Germinal center (tissue), 1 donor: ENCODE data around the gene ARF1.
"Not testable (repeated sequence)": the region's sequence is repeated elsewhere in the genome, so short reads cannot be mapped to it uniquely, and the experiment has no call there.

ENCODE experiments used
- DNase-seq: peaks from one replicate; pipeline ENCODE4 v3.0.0; 2012; ENCODE audit warnings: mixed read lengths, low spot score

The ARF1 gene

DNA sequence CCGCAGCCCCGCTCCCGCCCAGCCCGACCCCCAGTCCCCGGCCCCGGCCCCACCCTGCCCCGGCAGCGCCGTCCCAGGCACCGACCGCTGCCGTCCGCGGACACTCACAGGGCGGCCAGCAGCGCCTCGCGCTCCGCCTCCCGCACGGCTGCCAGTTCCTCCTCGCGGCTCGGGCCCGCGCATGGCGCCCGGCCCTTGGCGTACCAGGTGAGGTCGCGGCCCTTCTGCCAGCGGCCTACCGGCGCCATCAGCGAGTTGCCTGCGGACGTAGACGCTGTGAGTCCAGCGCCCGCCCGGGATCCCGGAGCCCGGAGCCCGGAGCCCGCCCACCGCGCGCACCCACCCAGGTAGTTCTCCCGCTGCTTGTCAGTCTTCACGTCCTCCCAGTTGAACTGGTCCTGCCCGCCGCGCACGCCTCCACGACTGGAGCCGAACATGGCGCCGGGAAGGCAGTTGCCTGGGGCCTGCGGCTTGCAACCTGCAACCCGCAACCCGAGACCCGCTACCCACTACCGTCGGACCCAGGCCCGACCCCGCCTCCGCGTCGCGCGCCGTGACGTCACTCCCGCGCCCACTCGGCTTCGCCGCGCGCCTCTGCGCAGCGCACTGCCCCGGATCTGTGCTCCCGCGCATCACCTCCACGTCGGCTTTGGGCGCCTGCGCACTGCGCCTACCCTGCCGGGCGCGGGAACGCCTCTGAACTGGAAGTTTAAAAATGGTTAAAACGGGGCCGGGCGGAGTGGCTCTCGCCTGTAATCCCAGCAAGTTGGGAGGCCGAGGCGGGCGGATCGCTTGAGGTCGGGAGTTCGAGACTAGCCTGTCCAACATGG is 20.5 kb downstream of the ARF1 start, which contains the start of gene C1orf35:
Gene C1orf35 (minus strand): TSS at position 535 of the 830 bp plus-strand sequence. CDS start 98 bp downstream, at position 437.
- peak; percentile 95 for DNase-seq

DNA sequence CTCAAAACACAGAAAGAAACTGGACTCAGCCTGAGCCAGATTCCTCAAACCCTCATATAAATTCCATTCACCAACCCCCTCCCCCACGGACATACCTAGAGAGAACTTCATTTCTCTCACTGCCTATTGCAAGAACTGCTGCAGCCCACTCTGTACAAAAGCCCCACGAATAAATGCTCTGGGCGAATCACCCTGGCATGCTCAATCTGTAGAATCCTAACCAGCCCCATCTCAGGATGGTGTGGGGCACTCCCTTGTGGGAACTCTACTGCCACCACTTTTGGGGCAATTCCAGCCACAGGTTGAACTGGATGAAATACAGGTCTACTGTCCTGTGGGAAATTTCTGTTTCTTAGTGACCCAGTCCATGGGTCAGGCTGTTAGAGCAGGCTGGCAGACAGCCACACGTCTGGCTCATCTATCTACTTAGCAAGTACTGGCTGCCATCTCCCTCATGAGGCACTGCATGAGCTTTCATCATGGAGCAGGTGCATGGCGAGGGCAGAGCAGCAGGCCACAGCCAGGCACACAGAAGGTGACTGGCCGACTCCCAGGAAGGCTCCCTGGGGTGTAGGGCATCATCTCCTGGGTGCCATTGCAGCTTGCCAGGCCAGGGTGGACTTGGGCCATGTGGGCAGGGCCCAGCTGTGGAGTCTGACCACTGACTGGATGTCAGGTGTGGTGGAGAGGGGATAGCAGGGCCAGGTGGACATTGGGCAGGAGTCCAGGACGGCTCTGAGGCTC is 22.2 kb downstream of the ARF1 start:
- no peak for DNase-seq

DNA sequence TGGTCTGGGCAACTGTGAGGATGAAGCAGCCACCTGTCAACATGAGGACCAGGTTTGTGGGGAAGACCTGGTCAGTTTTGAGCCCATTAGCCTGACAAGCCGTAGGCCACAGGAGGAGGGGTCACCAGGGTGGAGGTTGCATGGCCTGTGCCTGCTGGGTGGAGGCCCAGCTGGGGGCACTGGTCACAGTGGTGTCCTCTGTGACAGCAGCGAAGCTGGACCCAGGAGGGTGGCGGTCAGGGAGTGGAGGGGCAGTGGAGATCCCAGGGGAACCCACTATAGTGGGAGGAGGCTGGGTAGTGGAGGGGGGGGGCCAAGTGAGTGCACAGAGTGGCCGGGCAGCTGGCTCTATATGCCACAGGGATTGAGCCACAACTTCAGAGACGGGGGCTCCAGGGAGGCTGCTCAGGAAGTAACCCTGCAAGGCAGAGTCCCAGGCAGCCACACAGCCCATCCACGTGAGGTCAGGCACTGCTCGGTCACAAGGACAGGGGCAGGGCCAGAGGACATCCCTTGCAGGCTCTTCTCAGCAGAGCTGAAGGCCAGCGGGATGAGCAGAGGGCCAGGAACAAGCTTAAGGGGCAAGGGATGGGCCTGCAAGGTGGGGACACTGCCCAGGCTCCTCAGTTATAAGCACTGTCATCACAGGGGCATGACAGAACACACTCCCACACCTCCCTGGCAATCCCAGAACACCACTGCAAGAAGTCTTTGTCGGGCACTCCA is 22.9 kb downstream of the ARF1 start:
- no peak for DNase-seq

DNA sequence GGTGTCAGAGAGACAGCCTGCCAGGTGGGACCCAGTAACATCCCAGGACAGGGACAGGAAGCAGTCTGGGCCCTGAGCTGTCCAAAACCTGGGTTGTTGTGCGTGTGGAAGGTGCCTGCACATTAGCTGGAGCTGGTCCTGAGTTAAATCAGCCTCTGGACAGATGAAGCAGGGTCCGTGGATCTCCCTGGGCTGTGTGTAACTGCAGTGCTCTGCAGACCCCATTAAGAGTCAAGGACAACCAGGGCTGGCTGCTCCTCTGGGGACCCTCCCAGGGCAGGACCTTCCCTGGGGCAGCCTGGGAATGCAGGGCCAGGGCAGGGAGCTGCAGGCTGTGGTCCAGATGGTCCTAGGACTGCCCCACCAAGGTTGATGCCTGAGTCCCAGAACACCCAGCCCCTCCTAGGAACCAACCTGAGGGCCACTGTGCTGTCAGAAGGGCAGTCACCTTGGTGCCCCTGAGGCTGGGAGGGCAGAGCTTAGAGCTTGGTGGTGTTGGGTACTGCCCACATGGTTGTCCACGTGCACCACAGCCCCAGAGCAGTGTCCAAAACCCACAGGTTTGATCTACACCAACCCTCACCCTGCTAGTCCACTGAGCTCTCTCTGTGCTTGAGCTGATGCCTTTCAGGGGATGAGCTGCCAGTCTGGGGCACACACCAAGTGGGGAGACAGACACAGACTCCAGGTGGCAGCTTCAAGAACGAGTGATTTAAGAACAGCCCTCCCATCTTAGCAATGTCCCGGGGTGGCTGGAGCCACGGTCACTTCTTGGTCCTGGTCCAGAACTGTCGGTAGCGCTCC is 23.7 kb downstream of the ARF1 start:
- DNase-seq, result no peak

DNA sequence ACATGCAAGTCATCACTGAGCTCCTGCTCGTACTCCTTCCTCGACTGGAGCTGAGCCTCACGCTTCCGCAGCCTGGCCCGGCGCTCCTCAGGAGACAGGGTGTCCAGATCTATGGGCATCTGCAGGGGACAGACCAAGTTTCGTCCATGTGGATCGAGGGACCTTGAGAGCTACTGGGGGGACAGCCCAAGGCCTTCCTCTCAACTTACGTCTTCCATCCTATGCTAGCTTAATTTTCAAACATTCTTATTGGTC is 24.2 kb downstream of the ARF1 start:
- no peak for DNase-seq

DNA sequence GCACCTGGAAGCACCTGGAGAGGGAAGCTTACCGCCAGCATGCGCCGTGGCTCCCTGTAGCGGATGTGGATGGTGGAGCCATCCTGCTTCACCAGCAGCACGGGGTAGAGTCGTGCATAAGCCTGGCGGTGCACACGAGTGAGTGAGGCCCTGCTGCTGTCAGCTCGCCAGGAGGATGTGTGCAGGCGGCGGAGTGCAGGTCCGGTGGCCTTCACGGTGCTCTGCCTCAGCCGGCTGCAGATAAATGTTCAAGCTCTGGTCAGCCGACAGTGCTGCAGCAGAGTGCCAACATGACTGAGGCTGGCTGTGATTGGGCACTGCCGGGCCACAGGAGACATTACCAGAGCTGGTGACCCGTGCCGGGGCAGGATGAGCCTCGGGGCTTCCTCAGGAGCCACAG is 25.1 kb downstream of the ARF1 start:
- DNase-seq, result no peak

DNA sequence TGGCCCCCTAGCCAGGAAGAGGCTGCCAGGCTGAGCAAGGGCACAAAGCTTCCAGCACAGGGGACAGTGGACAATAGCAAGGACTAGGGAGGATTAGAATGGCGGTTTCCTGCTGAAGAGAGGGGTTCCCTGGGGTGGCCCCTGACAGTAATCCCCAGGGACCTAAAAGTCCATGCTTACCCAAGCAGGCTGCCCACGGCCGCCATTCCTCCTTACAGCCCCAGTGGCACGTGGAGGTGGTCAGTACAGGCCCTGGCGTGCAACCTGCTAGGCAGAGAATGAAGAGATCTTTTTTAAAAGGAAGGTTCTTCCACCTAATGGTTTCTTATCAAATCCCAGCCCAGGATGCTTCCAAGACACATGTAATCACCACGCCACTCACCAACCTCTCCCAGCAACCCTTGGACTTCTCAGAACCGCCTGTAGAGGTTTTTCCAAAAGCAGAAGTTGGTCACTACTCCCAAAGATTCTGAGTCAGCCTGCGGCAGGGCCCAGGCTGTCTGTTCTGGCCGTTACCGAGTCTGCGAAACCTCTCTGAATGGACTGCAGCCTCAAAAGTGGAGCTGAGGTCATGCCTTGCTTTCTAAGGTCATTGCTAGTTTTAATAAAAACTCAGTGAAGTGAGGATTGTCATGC is 25.7 kb downstream of the ARF1 start:
- no peak for DNase-seq

DNA sequence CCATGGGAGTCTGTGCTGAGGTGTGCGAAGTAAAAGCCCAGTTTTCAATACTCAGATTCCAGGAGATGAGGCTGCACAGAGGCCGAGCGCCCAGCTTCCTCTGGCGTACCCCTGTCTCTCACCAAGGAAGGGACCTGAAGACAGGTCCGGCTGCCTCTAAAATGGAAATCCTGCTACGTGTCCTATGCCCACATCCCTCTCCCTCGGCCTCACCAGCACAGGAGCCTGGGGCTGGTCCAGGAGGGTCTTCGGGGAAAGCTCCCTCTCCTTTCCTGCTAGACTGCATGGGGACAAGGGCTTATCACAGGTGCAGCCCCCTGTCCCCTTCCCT is 26.2 kb downstream of the ARF1 start:
- DNase-seq, result no peak

DNA sequence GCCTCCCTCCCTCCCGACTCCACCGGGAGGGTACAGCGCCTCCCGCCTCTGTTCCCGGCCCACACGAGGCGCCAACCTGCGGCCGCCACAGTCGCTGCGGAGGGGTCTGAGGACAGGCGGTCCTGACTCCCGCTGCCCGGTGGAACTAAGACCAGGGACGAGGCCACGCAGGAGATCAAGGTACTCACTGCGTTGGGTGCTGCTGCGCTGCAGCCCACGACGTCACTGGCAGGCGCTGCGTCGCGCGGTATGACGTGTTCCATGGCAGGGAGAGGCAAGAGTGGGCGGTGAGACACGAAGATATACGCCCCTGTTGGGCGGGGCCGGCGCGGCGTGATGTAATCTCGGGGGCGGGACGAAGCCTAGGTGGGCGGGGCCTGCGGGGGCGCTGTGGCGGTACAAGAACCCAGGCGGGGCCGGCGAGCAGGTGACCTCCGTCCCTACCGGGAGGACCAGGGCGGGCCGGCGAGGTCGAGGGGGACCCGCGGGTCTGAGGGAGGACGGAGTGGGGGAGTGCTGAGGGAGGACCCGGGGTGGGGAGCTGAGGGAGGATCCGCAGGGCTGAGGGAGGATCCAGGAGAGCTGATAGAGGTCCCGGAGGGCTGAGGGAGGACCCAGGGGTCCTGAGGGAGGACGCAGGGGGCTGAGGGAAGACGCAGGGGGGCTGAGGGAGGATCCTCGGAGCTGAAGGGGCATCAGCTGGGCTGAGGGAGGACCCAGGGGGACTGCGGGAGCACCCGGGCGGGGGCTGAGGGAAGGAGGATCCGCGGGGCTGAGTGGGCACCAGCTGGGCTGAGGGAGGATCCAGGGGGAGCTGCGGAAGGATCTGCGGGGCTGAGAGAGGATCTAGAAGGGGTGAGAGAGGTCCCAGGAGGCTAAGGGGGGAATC is 26.8 kb downstream of the ARF1 start, which contains the start of gene MRPL55:
Gene MRPL55 (minus strand): TSS at position 227 of the 889 bp plus-strand sequence. CDS start 1,039 bp downstream, outside the sequence.
- DNase-seq, result peak; percentile 94

DNA sequence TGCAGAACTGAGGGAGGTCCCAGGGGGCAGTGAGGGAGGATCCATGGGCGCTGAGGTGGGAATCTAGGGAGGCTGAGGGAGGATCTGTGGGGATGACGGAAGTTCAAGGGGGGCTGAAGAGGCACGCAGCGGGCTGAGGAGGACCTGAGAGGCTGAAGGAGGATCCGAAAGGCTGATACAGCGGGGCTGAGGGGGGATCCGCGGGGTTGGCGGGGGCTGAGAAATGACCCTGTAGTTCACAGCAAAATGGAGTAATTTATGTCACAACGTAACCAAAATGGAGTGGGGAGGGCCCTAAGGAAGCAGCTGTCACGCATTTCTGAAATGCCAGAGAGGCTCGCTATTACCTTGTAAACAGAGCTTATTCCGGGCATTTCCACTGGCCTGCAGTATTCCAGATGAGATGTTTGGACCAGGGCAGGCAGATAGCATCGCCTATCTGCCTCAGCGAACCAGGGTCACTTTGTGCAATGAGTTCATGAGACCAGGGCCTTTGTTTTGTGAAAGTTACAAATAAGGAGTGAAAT is 27.5 kb downstream of the ARF1 start:
- no peak for DNase-seq

DNA sequence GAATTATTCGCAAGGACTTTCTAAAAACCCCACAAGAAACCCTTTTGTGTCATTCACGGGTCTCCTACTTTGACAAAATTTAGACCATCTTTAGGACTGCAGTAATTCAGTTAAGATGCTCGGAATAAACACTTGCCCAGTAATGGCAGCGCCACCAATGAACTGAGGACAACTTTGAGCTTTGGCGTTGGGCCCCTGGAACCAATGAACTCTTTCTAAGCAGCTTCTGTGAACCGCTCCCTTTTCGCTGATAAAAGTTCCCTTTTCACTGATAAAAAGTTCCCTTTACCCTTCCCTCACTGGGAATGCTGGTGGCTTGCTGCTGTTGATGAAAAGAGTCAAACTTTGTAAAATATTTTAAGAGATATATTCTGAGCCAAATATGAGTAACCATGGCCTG is 28.0 kb downstream of the ARF1 start:
- DNase-seq, result no peak

DNA sequence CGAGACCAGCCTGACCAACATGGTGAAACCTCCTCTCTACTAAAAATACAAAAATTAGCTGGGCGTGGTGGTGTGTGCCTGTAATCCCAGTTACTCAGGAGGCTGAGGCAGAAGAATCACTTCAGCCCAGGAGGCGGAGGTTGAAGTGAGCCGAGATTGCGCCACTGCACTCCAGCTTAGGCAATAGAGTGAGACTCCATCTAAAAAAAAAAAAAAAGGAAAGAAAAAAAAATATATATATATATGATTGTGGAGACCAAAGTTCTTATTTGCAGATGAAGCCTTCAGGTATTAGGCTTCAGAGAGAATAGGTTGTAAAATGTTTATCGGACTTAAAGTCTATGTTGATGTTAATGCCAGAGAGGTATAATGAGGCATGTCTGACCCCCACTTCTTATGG is 28.8 kb downstream of the ARF1 start:
- not testable (repeated sequence) for DNase-seq

DNA sequence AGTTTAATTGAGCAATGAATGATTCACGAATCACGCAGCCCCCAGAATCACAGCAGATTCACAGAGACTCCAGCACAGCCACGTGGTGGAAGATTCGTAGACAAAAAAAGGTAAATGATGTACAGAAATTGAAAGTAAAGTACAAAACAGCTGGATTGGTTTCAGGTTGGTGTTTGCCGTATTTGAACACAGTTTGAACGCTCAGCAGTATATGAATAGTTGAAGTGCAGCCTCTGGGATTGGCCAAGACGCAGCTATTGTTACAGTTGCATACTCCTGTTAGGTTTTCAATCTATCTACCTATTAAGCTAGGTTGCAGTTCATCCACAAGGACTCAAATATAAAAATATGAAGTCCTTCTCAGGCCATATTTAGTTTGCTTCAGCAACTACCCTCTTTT is 29.7 kb downstream of the ARF1 start:
- no peak for DNase-seq

DNA sequence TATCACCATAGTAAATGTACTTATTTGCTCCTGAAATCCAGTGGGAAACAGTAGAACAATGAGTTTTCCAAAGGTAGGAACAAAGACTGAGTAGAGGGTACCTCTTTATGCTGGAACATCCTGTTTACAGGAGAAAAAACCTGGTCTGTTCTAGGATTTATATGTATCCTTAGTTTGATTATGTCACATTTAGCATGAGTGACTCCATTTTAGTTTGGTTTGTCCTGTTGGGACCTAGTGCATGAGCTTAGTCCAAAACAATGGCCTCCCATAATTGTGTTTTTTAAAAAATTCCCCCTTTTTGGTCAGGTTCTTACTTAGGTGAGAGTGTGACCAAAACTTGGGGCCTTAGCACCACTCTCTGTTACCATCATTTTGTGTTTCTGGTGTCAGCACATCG is 30.1 kb downstream of the ARF1 start:
- DNase-seq, result no peak

DNA sequence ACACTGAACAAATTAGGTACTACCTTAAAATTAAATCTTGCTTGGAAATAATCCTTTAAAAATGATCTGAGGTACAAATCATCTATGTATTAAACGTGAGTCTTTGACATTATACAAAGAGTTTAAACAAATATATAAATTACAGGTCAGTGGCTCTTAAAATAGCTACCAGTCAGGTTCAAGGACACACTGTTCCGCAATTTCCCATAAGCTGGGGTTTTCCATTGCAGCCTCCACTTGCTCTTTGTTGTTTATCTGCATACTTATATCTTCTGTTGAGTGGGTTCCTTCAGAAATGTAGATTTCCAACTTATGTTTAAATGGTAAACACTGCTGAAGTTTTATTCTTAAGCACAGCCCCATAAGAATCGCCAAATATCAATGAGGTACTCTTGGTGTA is 32.3 kb downstream of the ARF1 start:
- DNase-seq, result no peak

DNA sequence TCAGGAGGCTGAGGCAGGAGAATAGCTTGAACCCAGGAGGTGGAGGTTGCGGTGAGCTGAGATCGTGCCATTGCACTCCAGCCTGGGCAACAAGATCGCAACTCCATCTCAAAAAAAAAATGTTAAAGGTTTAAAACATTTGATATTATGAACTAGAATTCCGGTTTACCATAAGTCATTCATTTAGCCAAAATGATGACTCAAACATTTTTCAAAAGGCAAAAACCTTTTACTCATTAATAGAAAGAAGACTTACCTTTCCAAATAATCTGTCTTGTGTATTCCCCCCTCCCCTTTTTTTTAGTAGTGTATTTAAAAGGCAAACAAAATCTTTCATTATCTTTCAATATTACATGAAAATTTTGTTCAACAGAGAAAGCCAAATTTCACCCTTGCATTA is 34.8 kb downstream of the ARF1 start:
- no peak for DNase-seq

DNA sequence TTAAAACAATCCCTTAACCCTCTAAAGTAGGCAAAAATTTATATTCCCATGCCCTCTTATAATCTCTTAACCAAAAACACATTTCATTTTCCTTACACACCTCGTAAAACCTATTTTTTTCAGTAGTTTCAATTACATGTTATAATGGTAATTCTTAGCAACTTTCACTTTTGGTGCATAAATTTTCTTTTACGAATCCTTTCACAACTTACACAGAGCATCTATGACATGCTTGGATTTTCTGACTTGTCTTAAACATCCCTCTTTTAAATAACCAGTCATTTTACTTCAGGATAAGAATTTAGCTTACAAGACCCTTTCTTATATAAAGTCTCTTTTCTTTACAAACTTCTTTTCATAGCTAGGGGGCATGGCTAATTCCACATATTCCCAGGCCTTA is 35.5 kb downstream of the ARF1 start:
- no peak for DNase-seq

DNA sequence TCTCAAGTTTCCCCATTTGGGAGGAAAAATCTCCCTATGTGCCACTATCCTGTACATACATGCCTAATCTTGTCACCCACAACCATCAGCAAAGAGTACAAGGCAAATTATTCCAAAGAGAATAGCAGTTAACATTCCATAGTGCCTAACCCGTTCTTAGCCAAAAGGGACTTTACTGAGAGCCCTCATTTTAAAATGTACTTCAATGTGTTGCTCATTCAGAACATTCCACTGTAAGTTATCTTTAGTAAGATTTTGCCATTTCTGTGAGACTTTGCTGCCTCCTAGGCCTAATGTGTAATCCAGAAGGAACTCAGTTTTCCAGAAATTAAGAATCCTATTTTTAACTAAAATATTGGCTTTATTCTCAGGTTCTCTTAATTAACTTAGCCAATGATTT is 37.8 kb downstream of the ARF1 start:
- DNase-seq, result no peak

DNA sequence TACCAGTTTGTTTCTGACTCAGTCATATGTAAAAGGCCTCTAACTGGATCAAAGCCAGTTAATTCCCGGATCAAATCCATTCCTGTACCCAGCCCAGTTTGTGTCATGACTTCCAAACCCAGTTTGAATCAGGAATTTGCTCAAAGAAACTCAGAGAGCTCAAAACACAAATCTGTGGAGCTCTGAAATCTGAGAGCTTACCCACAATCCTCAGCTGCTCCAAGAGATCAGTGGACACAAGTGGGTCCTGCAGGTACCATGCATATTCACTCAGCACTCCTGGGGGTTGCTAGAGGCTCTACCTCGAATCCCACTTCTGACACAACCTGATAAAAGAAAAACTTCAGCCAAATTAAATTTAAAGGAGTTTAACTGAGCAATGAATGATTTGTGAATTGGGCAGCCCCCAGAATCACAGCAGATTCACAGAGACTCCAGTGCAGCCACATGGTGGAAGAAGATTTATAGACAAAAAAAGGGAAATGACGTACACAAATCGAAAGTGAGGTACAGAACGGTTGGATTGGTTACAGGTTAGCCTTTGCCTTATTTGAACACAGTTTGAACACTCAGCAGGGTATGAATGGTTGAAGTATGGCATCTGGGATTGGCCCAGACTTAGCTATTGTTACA is 38.5 kb downstream of the ARF1 start:
- no peak for DNase-seq

DNA sequence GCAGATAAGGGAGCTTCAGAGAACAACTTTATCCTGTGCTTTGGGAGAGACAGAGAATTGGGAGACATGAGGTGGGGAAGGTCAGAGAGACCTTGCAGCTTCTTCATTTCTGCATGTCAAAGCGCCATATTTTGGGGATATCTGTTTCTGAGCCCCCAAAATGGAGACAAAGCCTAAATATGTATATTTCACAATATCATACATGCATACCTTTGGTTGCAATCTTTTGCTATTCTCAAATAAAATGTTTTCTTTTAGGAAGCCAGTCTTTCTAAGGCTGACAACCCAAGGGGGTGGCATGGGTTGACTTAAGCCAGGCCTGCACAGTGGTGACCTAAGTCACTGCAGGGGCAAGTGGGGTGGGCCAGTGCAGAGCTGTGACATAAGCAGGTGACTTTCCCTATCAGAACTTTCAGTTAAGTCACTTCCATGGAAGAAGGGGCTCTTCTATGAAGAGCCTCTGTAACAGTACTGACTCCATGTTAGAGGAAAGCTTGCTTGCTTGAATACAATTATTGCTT is 40.5 kb downstream of the ARF1 start:
- no peak for DNase-seq
